Epithelial cell of proximal tubule (primary cell): ENCODE measurements around the gene PEX11A. TPM values are rescaled to one million over a fixed set of nuclear protein-coding genes. Genes with fewer than 3 reads are reported as not detected.

Experiments
- DNase-seq: peaks from one replicate; pipeline ENCODE4 v3.0.0-alpha.2; 2011; ENCODE audit warnings: low read depth
- H3K4me3 ChIP-seq: 2 replicates; pipeline ENCODE4 v1.5.1; 2011; ENCODE audit warnings: low read depth, mild to moderate bottlenecking, low read length
- total RNA-seq: library from RNA; depleted of rRNA; stranded (reverse); fragments of >200 nt; gene quantifications from 2 replicates; pipeline ENCODE4 v1.2.3, GENCODE V29; 2015
- TF ChIP-seq, protein P1 (sequence below): conservative IDR thresholded peaks from 2 replicates; pipeline ENCODE4 v1.5.1; 2012; ENCODE audit warnings: low read depth, mild to moderate bottlenecking, low read length

PEX11A gene
- total RNA-seq, 1 donor from 2014 or later: 4.5 TPM

DNA sequence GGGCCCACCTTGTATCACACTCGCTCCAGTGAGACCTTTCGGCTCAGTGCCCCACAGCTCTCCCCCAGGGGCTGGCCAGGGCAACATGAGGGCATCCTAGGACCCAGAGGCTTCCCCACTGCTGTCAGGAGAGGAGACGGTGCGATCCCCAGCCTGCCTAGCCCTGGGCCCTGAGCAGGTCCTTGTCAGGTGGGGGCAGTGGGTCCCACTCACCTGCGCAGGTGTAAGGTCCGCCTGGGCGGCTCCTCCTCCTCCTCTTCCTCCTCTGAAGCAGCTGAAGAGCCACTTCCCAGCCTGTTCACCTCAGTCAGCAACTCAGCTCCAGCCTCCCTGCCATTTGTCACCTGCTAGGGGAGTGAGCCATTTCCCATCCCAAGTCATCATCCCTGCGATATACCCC is 44.9 kb downstream of the PEX11A start:
- H3K4me3 ChIP-seq: no peak overlapping the region
- no peak for DNase-seq
- TF ChIP-seq, protein P1, sequence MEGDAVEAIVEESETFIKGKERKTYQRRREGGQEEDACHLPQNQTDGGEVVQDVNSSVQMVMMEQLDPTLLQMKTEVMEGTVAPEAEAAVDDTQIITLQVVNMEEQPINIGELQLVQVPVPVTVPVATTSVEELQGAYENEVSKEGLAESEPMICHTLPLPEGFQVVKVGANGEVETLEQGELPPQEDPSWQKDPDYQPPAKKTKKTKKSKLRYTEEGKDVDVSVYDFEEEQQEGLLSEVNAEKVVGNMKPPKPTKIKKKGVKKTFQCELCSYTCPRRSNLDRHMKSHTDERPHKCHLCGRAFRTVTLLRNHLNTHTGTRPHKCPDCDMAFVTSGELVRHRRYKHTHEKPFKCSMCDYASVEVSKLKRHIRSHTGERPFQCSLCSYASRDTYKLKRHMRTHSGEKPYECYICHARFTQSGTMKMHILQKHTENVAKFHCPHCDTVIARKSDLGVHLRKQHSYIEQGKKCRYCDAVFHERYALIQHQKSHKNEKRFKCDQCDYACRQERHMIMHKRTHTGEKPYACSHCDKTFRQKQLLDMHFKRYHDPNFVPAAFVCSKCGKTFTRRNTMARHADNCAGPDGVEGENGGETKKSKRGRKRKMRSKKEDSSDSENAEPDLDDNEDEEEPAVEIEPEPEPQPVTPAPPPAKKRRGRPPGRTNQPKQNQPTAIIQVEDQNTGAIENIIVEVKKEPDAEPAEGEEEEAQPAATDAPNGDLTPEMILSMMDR: no peak

DNA sequence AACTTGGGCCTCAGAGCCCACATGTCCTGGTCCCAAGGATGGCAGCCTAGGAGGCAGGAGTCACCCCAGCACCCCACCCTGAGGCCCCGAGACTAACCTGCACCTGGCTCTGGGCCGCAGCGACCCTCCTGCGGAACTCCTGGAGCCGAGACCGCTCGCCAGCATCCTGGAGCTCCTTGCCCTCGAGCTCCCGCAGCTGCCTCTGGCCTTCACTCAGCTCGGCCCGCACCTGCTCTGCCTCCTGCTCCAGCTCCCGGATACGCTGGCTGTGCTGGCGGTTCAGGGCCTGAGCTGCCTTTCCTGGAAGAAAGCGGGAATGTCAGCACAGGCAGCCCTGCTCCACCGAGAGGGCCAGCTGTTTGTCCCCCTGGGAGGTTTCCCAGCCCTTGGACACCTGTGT is 48.4 kb downstream of the PEX11A start:
- no peak for DNase-seq
- H3K4me3 ChIP-seq: no peak overlapping the region
- TF ChIP-seq, protein P1: no peak

DNA sequence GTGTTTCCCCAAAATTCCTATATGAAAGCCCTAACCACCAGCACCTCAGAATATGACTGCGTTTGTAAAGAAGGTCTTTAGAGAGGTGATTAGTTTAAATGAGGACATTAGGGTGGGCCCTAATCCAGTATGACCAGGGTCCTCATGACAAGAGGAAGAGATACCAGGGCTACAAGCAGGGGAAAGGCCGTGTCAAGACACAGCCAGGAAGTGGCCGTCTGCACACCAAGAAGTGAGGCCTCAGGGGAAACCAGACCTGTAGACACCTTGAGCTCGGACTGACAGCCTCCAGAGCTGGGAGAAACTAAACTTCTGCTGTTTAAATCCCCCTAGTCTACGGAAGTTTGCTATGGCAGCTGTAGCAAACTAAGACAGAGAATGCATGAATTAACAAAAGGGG is 49.5 kb downstream of the PEX11A start:
- H3K4me3 ChIP-seq: no peak overlapping the region
- no peak for DNase-seq
- TF ChIP-seq, protein P1: no peak

DNA sequence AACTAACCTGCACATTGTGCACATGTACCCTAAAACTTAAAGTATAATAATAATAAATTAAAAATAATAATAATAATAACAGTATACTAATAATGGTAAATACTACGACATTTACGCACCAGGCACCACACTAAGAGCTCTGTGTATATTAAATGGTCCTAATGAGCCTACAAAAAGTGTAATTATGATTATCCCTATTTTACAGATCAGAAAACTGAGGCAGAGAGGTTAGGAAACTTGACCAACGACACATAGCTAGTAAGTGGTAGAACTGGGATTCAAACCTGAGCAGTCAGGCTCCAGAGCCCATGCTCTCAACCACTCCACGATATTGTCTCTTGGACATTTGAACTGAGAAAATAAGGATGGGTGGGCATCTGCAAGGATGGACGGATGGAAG is 50.3 kb downstream of the PEX11A start:
- H3K4me3 ChIP-seq: no peak overlapping the region
- no peak for DNase-seq
- TF ChIP-seq, protein P1: no peak

DNA sequence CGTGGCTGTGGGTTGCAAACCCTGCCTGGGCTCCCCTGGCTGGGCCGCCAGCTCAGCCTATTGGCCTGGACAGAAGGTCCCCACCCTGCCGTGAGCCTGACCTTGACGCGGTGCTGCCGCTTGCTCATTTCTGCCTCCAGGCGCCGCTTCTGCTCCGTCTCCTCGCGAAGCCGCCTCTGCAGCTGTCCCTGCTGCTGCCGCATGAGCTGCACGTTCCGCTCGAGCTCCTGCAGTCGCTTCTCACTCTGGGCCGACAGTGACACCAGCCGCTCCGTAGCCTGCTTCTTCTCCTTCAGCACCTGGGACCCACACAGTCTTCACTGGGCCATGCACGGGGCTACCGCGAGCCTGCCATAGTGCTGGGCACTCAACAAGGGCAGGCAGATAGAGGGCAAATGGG is 57.0 kb downstream of the PEX11A start:
- TF ChIP-seq, protein P1: no peak
- DNase-seq: no peak
- H3K4me3 ChIP-seq: no peak overlapping the region

DNA sequence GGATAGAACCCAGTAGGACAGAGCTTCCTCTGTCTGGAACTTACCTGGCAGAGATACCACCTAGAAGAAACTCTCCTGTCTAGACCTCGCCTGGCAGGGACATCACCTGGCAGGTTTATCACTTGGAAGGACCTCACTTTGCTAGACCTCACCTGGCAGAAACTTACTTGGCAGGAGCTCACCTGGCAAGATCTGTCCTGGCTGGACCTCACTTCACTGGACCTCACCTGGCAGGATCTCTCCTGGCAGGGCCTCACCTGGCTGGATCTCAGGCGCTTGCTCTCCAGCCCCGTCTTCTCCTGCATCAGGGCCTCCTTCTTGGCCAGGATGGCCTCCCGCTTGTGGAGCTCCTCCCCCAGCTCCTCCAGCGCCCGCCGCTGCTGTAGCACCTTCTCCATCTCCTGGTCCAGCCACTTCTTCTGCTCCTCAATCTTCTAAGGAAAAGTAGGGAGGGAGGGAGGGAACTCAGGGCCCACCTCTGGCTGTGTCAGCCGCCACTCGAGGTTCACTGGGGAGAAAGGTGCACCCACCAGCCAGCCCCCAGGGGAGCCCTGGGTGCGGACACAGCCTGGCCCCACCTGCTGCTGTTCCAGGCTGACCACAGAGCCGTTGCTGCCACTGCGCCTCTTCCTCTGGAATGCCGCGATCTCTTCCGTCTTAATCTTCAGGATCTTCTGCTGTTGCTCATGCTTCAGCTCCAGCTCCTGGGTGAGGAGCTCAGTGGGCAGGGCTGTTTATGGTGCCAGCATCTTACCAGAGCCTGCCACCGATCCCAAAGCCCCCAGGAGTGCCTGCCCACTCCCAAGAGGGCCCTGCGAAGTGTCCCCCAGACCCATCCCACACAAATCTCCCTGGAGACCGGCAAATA is 57.8 kb downstream of the PEX11A start:
- DNase-seq: no peak
- no peak overlapping the region for H3K4me3 ChIP-seq
- TF ChIP-seq, protein P1: no peak

DNA sequence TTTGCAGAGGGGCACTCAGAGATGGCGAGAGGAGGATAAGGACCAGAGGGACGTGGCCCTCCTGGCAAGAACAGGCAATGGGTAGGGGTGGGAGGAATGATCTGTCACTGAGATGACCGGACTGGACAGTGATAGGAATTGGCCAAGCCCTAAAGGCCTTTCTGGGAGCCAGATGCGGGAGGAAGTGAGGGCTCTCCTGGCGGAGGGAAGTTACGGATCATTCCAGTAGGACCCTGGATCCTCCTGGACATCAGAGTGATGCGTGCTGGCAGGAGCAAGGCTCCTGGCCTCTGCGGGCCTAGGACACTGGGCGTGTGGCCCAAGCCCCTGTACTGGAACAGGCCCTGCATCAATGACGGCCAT is 58.7 kb downstream of the PEX11A start:
- DNase-seq: no peak
- TF ChIP-seq, protein P1: no peak
- no peak overlapping the region for H3K4me3 ChIP-seq
